ENCODE data around the gene SNW1.

The SNW1 gene

GRCh38 chr14:77730976-77731497 is 29.9 kb downstream of the SNW1 start:
- Histone ChIP-seq H3K4me3 (ENCODE audit: low read depth, low read length) (no peak overlapping the region), H3K4me1 (no peaks in the 10 kb centered on the region), H3K27ac (no peak overlapping the region), H2AFZ (no peak overlapping the region), H3K9ac (no peak overlapping the region), H3K4me2 (ENCODE audit: low read length) (no peak overlapping the region), H3K9me3 (ENCODE audit: control insufficient read depth, low read length) (no peaks in the 10 kb centered on the region), H3K36me3 (ENCODE audit: control insufficient read depth, insufficient read depth, low read length) (no peaks in the 10 kb centered on the region), H3K27me3 (ENCODE audit: control insufficient read depth, insufficient read depth, low read length) (no peaks in the 10 kb centered on the region), H3K79me2 (peaks cover 6% of the 10 kb centered on the region)
- TF ChIP-seq CTCF (IDR thresholded peaks at IDR 0.05): no peak

- Histone ChIP-seq H3K4me3 (ENCODE audit: low read depth, low read length) (no peak overlapping the region), H3K4me1 (no peaks in the 10 kb centered on the region), H2AFZ (no peak overlapping the region), H3K27me3 (ENCODE audit: control insufficient read depth, insufficient read depth, low read length) (no peaks in the 10 kb centered on the region), H3K79me2 (peaks cover 4% of the 10 kb centered on the region), H3K9ac (no peak overlapping the region), H3K9me3 (ENCODE audit: control insufficient read depth, low read length) (no peaks in the 10 kb centered on the region), H3K27ac (no peak overlapping the region), H3K4me2 (ENCODE audit: low read length) (no peak overlapping the region), H3K36me3 (ENCODE audit: control insufficient read depth, insufficient read depth, low read length) (no peaks in the 10 kb centered on the region)
- no peak for TF ChIP-seq CTCF (IDR thresholded peaks at IDR 0.05)
Measured at GRCh38 chr14:77722301-77722700, 38.7 kb downstream of the SNW1 start.

GRCh38 chr14:77721437-77721836 is 39.5 kb downstream of the SNW1 start:
- Histone ChIP-seq H3K27me3 (ENCODE audit: control insufficient read depth, insufficient read depth, low read length) (no peaks in the 10 kb centered on the region), H3K4me3 (ENCODE audit: low read depth, low read length) (no peak overlapping the region), H3K9ac (no peak overlapping the region), H2AFZ (no peak overlapping the region), H3K27ac (no peak overlapping the region), H3K9me3 (ENCODE audit: control insufficient read depth, low read length) (no peaks in the 10 kb centered on the region), H3K4me2 (ENCODE audit: low read length) (no peak overlapping the region), H3K79me2 (peaks cover 4% of the 10 kb centered on the region), H3K4me1 (no peaks in the 10 kb centered on the region), H3K36me3 (ENCODE audit: control insufficient read depth, insufficient read depth, low read length) (no peaks in the 10 kb centered on the region)
- TF ChIP-seq CTCF (IDR thresholded peaks at IDR 0.05): no peak

- no peaks in the 10 kb centered on the region for H3K36me3 ChIP-seq (ENCODE audit: control insufficient read depth, insufficient read depth, low read length)
- peaks cover 2% of the 10 kb centered on the region for H3K79me2 ChIP-seq
- H3K27me3 ChIP-seq (ENCODE audit: control insufficient read depth, insufficient read depth, low read length): no peaks in the 10 kb centered on the region
- no peak overlapping the region for H3K4me2 ChIP-seq (ENCODE audit: low read length)
- H3K4me1 ChIP-seq: no peaks in the 10 kb centered on the region
- no peak for TF ChIP-seq CTCF (IDR thresholded peaks at IDR 0.05)
- no peak overlapping the region for H3K27ac ChIP-seq
- no peaks in the 10 kb centered on the region for H3K9me3 ChIP-seq (ENCODE audit: control insufficient read depth, low read length)
- no peak overlapping the region for H3K9ac ChIP-seq
- H3K4me3 ChIP-seq (ENCODE audit: low read depth, low read length): no peak overlapping the region
- H2AFZ ChIP-seq: no peak overlapping the region
Measured at GRCh38 chr14:77717608-77718305, 43.2 kb downstream of the SNW1 start.

- H3K27ac ChIP-seq: no peak overlapping the region
- no peak for TF ChIP-seq CTCF (IDR thresholded peaks at IDR 0.05)
- H3K4me3 ChIP-seq (ENCODE audit: low read depth, low read length): no peak overlapping the region
- peaks cover 12% of the 10 kb centered on the region for H3K79me2 ChIP-seq
- no peaks in the 10 kb centered on the region for H3K9me3 ChIP-seq (ENCODE audit: control insufficient read depth, low read length)
- no peak overlapping the region for H2AFZ ChIP-seq
- no peaks in the 10 kb centered on the region for H3K4me1 ChIP-seq
- H3K4me2 ChIP-seq (ENCODE audit: low read length): no peak overlapping the region
- no peak overlapping the region for H3K9ac ChIP-seq
- no peaks in the 10 kb centered on the region for H3K36me3 ChIP-seq (ENCODE audit: control insufficient read depth, insufficient read depth, low read length)
- H3K27me3 ChIP-seq (ENCODE audit: control insufficient read depth, insufficient read depth, low read length): no peaks in the 10 kb centered on the region
Measured at GRCh38 chr14:77714926-77715325, 46.0 kb downstream of the SNW1 start.

Data from parathyroid adenoma (tissue), 2 donors.